ENCODE data around the gene SEZ6.

SEZ6 gene

GRCh38 chr17:28920201-28920600 is 85.6 kb downstream of the SEZ6 start (continued):
- TF ChIP-seq TSHZ2 (CRISPR knock-in tag; IDR thresholded peaks at IDR 0.05) (no peak), ISL1 (CRISPR knock-in tag; IDR thresholded peaks at IDR 0.05) (no peak), ESRRG (CRISPR knock-in tag; IDR thresholded peaks at IDR 0.05) (no peak), POU6F1 (CRISPR knock-in tag; IDR thresholded peaks at IDR 0.05; ENCODE audit: borderline replicate concordance, low read depth) (no peak)

GRCh38 chr17:28918295-28918694 is 87.5 kb downstream of the SEZ6 start:
- TF ChIP-seq TOX (CRISPR knock-in tag; IDR thresholded peaks at IDR 0.05; ENCODE audit: borderline replicate concordance) (no peak), CSDC2 (CRISPR knock-in tag; IDR thresholded peaks at IDR 0.05) (no peak), CREB5 (CRISPR knock-in tag; IDR thresholded peaks at IDR 0.05; ENCODE audit: low read depth) (no peak), TSHZ2 (CRISPR knock-in tag; IDR thresholded peaks at IDR 0.05) (no peak), PATZ1 (CRISPR knock-in tag; IDR thresholded peaks at IDR 0.05; ENCODE audit: borderline replicate concordance) (no peak), ZNF70 (CRISPR knock-in tag; IDR thresholded peaks at IDR 0.05) (no peak), ARNTL (CRISPR knock-in tag; IDR thresholded peaks at IDR 0.05; ENCODE audit: borderline replicate concordance, low read depth) (no peak), CSRNP3 (CRISPR knock-in tag; IDR thresholded peaks at IDR 0.05) (no peak), OSR1 (CRISPR knock-in tag; IDR thresholded peaks at IDR 0.05) (no peak), ZC3H10 (CRISPR knock-in tag; IDR thresholded peaks at IDR 0.05) (no peak), TCF4 (CRISPR knock-in tag; IDR thresholded peaks at IDR 0.05; ENCODE audit: borderline replicate concordance) (no peak), BACH2 (CRISPR knock-in tag; IDR thresholded peaks at IDR 0.05; ENCODE audit: borderline replicate concordance) (no peak), ZNF565 (CRISPR knock-in tag; conservative IDR thresholded peaks at IDR 0.05; ENCODE audit: low read depth) (no peak), ZNF8 (CRISPR knock-in tag; IDR thresholded peaks at IDR 0.05) (no peak), PPARA (CRISPR knock-in tag; IDR thresholded peaks at IDR 0.05; ENCODE audit: borderline replicate concordance) (no peak), POU6F1 (CRISPR knock-in tag; IDR thresholded peaks at IDR 0.05; ENCODE audit: borderline replicate concordance, low read depth) (no peak), ZFP3 (CRISPR knock-in tag; IDR thresholded peaks at IDR 0.05) (no peak)
- no peak for ATAC-seq

Data from SK-N-SH treated with all-trans-retinoic acid at 6 μM for 48 hours (cell line).